Urothelium cell line (cell line): Measurements from ENCODE around the gene AATK.
A peak's percentile ranks its signal among the peaks of the same experiment; 100 is the strongest.

ENCODE experiments used
- DNase-seq: peaks from one replicate; pipeline ENCODE4 v3.0.0; 2011; ENCODE audit warnings: low spot score, mixed read lengths
- FAIRE-seq: peaks from 2 replicates; lab custom pipeline; 2011; peaks lifted over from hg19 to GRCh38; lab: Jason Lieb, UNC

Gene AATK

GRCh38 chr17:81099888-81100287 lies 66.1 kb downstream of the AATK start:
- peak; percentile 17 for FAIRE-seq
- DNase-seq: no peak

- DNase-seq (peak; percentile 93), FAIRE-seq (peak; percentile 95)
Observed at GRCh38 chr17:81097943-81098308, 68.1 kb downstream of the AATK start.

- FAIRE-seq (peak; percentile 99), DNase-seq (peak; percentile 94)
Observed at GRCh38 chr17:81097134-81097942, 68.7 kb downstream of the AATK start.

- DNase-seq (no peak), FAIRE-seq (no peak)
Observed at GRCh38 chr17:81096741-81097133, 69.3 kb downstream of the AATK start.

GRCh38 chr17:81095383-81095762 lies 70.6 kb downstream of the AATK start:
- FAIRE-seq (no peak), DNase-seq (peak; percentile 39)

- FAIRE-seq: peak; percentile 95
- DNase-seq: peak; percentile 99
Observed at GRCh38 chr17:81094509-81095382, 71.3 kb downstream of the AATK start.

- DNase-seq: no peak
- peak; percentile 46 for FAIRE-seq
Observed at GRCh38 chr17:81093619-81094508, 72.2 kb downstream of the AATK start.

GRCh38 chr17:81092518-81093095 lies 73.4 kb downstream of the AATK start:
- DNase-seq (no peak), FAIRE-seq (no peak)

GRCh38 chr17:81091774-81092517 lies 74.1 kb downstream of the AATK start:
- FAIRE-seq (no peak), DNase-seq (no peak)

- FAIRE-seq (no peak), DNase-seq (no peak)
Observed at GRCh38 chr17:81091154-81091553, 74.9 kb downstream of the AATK start.

- FAIRE-seq (no peak), DNase-seq (peak; percentile 59)
Observed at GRCh38 chr17:81090361-81091136, 75.5 kb downstream of the AATK start.

- DNase-seq (no peak), FAIRE-seq (no peak)
Observed at GRCh38 chr17:81086789-81087551, 79.1 kb downstream of the AATK start.

GRCh38 chr17:81085420-81085911 lies 80.6 kb downstream of the AATK start:
- no peak for DNase-seq
- no peak for FAIRE-seq

- DNase-seq (no peak), FAIRE-seq (no peak)
Observed at GRCh38 chr17:81084680-81085419, 81.2 kb downstream of the AATK start.

- DNase-seq (no peak), FAIRE-seq (no peak)
Observed at GRCh38 chr17:81083125-81083765, 82.8 kb downstream of the AATK start.

- DNase-seq (no peak), FAIRE-seq (peak; percentile 92)
Observed at GRCh38 chr17:81082177-81083073, 83.6 kb downstream of the AATK start.
